IMR-90 (cell line): ENCODE results near the gene CLDN9. TPM values are rescaled to one million over a fixed set of nuclear protein-coding genes. Genes with fewer than 3 reads are reported as not detected.

Experiments used
- ATAC-seq: fragments of 200-7000 bp; cut with Tn5 transposase; 2 replicates; pipeline ENCODE4 v1.9.1; 2020; ENCODE audit warnings: low read depth, mild to moderate bottlenecking, moderate library complexity
- BruUV-seq: library from RNA; stranded (reverse); fragments of 400-500 nt; replicated peaks from 2 replicates; lab custom pipeline; 2021; lab: Mats Ljungman, UMichigan
- CTCF ChIA-PET: fragments of 300-600 bp; formaldehyde crosslinking; extraction: SDS; loops from one replicate; lab custom pipeline; 2021; ENCODE audit warnings: antibody characterized with exemption; lab: Yijun Ruan, JAX
- POLR2A ChIA-PET: fragments of 300-600 bp; sonication (Branson Sonifier 250); formaldehyde crosslinking; loops from one replicate; lab custom pipeline; 2022; ENCODE audit warnings: antibody characterized with exemption; ENCODE audit not compliant: unreplicated experiment; lab: Charles Lee
- DNase-seq: peaks from one replicate; pipeline ENCODE4 v3.0.0; 2013
- H2AFZ ChIP-seq: replicated peaks from 2 replicates; pipeline ENCODE3; 2013; ENCODE audit warnings: low read length, mild to moderate bottlenecking; ENCODE audit not compliant: poor library complexity
- H2AK5ac ChIP-seq: 2 replicates; pipeline ENCODE4 v1.6.1; 2013; ENCODE audit warnings: low read depth, low read length, inconsistent platforms
- H2AK9ac ChIP-seq: replicated peaks from 2 replicates; pipeline ENCODE3; 2013; ENCODE audit warnings: mild to moderate bottlenecking, low read depth, low read length, moderate library complexity; ENCODE audit not compliant: poor library complexity
- H2BK120ac ChIP-seq: 2 replicates; pipeline ENCODE4 v1.6.1; 2013; ENCODE audit warnings: low read depth, low read length, inconsistent platforms
- H2BK15ac ChIP-seq: 3 replicates; pipeline ENCODE4 v1.6.1; 2013; ENCODE audit warnings: low read depth, low read length, inconsistent platforms
- H2BK20ac ChIP-seq: 2 replicates; pipeline ENCODE4 v1.6.1; 2013; ENCODE audit warnings: low read depth, mild to moderate bottlenecking, inconsistent platforms, low read length, moderate library complexity
- H2BK5ac ChIP-seq: 2 replicates; pipeline ENCODE4 v1.6.1; 2013; ENCODE audit warnings: mild to moderate bottlenecking, low read depth, low read length, inconsistent platforms; ENCODE audit not compliant: poor library complexity, severe bottlenecking
- H3K14ac ChIP-seq: replicated peaks from 2 replicates; pipeline ENCODE4 v1.6.1; 2013; ENCODE audit warnings: low read depth, low read length, inconsistent platforms
- H3K18ac ChIP-seq: 2 replicates; pipeline ENCODE4 v1.6.1; 2013; ENCODE audit warnings: low read depth, low read length, control low read depth
- H3K23ac ChIP-seq: 2 replicates; pipeline ENCODE4 v1.6.1; 2013; ENCODE audit warnings: low read depth, low read length, inconsistent platforms
- H3K27ac ChIP-seq: 2 replicates; pipeline ENCODE4 v1.5.1; 2013; ENCODE audit warnings: mild to moderate bottlenecking, control low read depth, low read length; ENCODE audit not compliant: insufficient read depth
- H3K27me3 ChIP-seq: 2 replicates; pipeline ENCODE4 v1.6.1; 2013; ENCODE audit warnings: low read length; ENCODE audit not compliant: control insufficient read depth, insufficient read depth
- H3K36me3 ChIP-seq: 2 replicates; pipeline ENCODE4 v1.6.1; 2013; ENCODE audit warnings: low read length, mixed read lengths; ENCODE audit not compliant: control insufficient read depth, insufficient read depth
- H3K4ac ChIP-seq: 2 replicates; pipeline ENCODE4 v1.6.1; 2013; ENCODE audit warnings: low read depth, low read length, inconsistent platforms
- H3K4me1 ChIP-seq: 2 replicates; pipeline ENCODE4 v1.6.1; 2013; ENCODE audit warnings: low read length, mixed read lengths; ENCODE audit not compliant: control insufficient read depth, insufficient read depth
- H3K4me2 ChIP-seq: 2 replicates; pipeline ENCODE4 v1.6.1; 2013; ENCODE audit warnings: low read depth, mild to moderate bottlenecking, control low read depth, low read length, moderate library complexity
- H3K4me3 ChIP-seq: 2 replicates; pipeline ENCODE4 v1.5.1; 2013; ENCODE audit warnings: low read depth, mild to moderate bottlenecking, control low read depth, low read length, moderate library complexity; ENCODE audit not compliant: insufficient read depth
- H3K56ac ChIP-seq: 2 replicates; pipeline ENCODE4 v1.6.1; 2013; ENCODE audit warnings: low read length, inconsistent platforms; ENCODE audit not compliant: insufficient read depth; ENCODE audit errors: extremely low read depth
- H3K79me1 ChIP-seq, 2 experiments: 2 replicates each; pipeline ENCODE4 v1.6.1; 2013; ENCODE audit warnings: low read length in 2 of 2, inconsistent platforms in 1 of 2, low read depth in 1 of 2
- H3K9ac ChIP-seq: 2 replicates; pipeline ENCODE4 v1.6.1; 2013; ENCODE audit warnings: low read depth, low read length, control low read depth
- H3K9me1 ChIP-seq: 2 replicates; pipeline ENCODE4 v1.6.1; 2013; ENCODE audit warnings: low read length, inconsistent platforms; ENCODE audit not compliant: insufficient read depth
- H3K9me3 ChIP-seq: 2 replicates; pipeline ENCODE4 v1.6.1; 2013; ENCODE audit warnings: low read length; ENCODE audit not compliant: control insufficient read depth, insufficient read depth
- H4K20me1 ChIP-seq: 2 replicates; pipeline ENCODE4 v1.6.1; 2013; ENCODE audit warnings: low read length, inconsistent platforms; ENCODE audit not compliant: insufficient read depth
- H4K5ac ChIP-seq: 2 replicates; pipeline ENCODE4 v1.6.1; 2013; ENCODE audit warnings: mild to moderate bottlenecking, low read depth, low read length, control low read depth
- H4K8ac ChIP-seq, 2 experiments: 2 replicates each; pipeline ENCODE4 v1.6.1; 2013; ENCODE audit warnings: low read depth in 2 of 2, low read length in 2 of 2, control low read depth in 1 of 2, inconsistent platforms in 1 of 2
- H4K91ac ChIP-seq: 2 replicates; pipeline ENCODE4 v1.6.1; 2013; ENCODE audit warnings: low read depth, low read length, inconsistent platforms; ENCODE audit not compliant: insufficient read depth
- BHLHE40 ChIP-seq: fragments of 150-350 bp; IDR thresholded peaks from 2 replicates; pipeline ENCODE4 v1.6.1; 2016; ENCODE audit warnings: mild to moderate bottlenecking, low read depth, low read length
- CEBPB ChIP-seq: IDR thresholded peaks from 2 replicates; pipeline ENCODE4 v1.6.1; 2012; ENCODE audit warnings: low read depth, low read length, improper control_type of control experiment
- CHD1 ChIP-seq: IDR thresholded peaks from 2 replicates; pipeline ENCODE4 v1.6.1; 2012; ENCODE audit warnings: low read depth, low read length, improper control_type of control experiment
- CTCF ChIP-seq: conservative IDR thresholded peaks from 2 replicates; pipeline ENCODE4 v1.5.1; 2012; ENCODE audit warnings: mild to moderate bottlenecking, low read depth, low read length, improper control_type of control experiment
- ELK1 ChIP-seq: fragments of 150-350 bp; IDR thresholded peaks from 2 replicates; pipeline ENCODE4 v1.6.1; 2016; ENCODE audit warnings: low read depth, mild to moderate bottlenecking, low read length, moderate library complexity, borderline replicate concordance
- FOS ChIP-seq: fragments of 150-350 bp; IDR thresholded peaks from 2 replicates; pipeline ENCODE4 v1.6.1; 2016; ENCODE audit warnings: low read depth, low read length
- MAFK ChIP-seq: IDR thresholded peaks from 2 replicates; pipeline ENCODE4 v1.6.1; 2012; ENCODE audit warnings: low read depth, low read length, improper control_type of control experiment
- MAZ ChIP-seq: IDR thresholded peaks from 2 replicates; pipeline ENCODE4 v1.6.1; 2012; ENCODE audit warnings: low read depth, mild to moderate bottlenecking, low read length, improper control_type of control experiment, moderate library complexity, borderline replicate concordance
- MXI1 ChIP-seq: IDR thresholded peaks from 2 replicates; pipeline ENCODE4 v1.6.1; 2012; ENCODE audit warnings: low read depth, mild to moderate bottlenecking, low read length, moderate library complexity, borderline replicate concordance
- NFE2L2 ChIP-seq: fragments of 150-350 bp; IDR thresholded peaks from 2 replicates; pipeline ENCODE4 v1.6.1; 2016; ENCODE audit warnings: low read depth, mild to moderate bottlenecking, low read length
- POLR2A ChIP-seq: IDR thresholded peaks from 2 replicates; pipeline ENCODE4 v1.6.1; 2012; ENCODE audit warnings: mild to moderate bottlenecking, low read depth, low read length
- RAD21 ChIP-seq: IDR thresholded peaks from 2 replicates; pipeline ENCODE4 v1.6.1; 2012; ENCODE audit warnings: low read length, improper control_type of control experiment
- RCOR1 ChIP-seq: IDR thresholded peaks from 2 replicates; pipeline ENCODE4 v1.6.1; 2012; ENCODE audit warnings: mild to moderate bottlenecking, low read length, improper control_type of control experiment; ENCODE audit not compliant: insufficient replicate concordance
- RFX5 ChIP-seq: IDR thresholded peaks from 2 replicates; pipeline ENCODE4 v1.8.0; 2012; ENCODE audit warnings: low read depth, mild to moderate bottlenecking, low read length, moderate library complexity
- SMC3 ChIP-seq: fragments of 150-350 bp; IDR thresholded peaks from 2 replicates; pipeline ENCODE4 v1.6.1; 2016; ENCODE audit warnings: low read depth, mild to moderate bottlenecking, antibody characterized with exemption, low read length, moderate library complexity
- USF2 ChIP-seq: fragments of 150-350 bp; IDR thresholded peaks from 2 replicates; pipeline ENCODE4 v1.6.1; 2017; ENCODE audit warnings: mild to moderate bottlenecking, antibody characterized with exemption, low read length, low read depth
- WGBS, 2 experiments: methylation state at CpG; one replicate each; pipeline versions ENCODE4 v1.1.5 to v1.1.7; 2013; ENCODE audit warnings: missing lambda C conversion rate in 2 of 2; ENCODE audit not compliant: insufficient read length in 1 of 2; ENCODE audit errors: extremely low coverage in 2 of 2; 5-methylcytosine and 5-hydroxymethylcytosine counted together
- dilution Hi-C: fragments of 300-500 bp; cut with HindIII; formaldehyde crosslinking; loops from one replicate; pipeline ENCODE4 v1.14.3; 2018; ENCODE audit warnings: low sequenced_read_pairs; ENCODE audit not compliant: unreplicated experiment
- in situ Hi-C: fragments of 300-500 bp; cut with MboI; formaldehyde crosslinking; loops from 3 replicates; pipeline ENCODE4 v1.14.3; 2019; ENCODE audit warnings: low sequenced_read_pairs, inconsistent platforms, mixed read lengths
- intact Hi-C: fragments of 100-400 bp; cut with micrococcal nuclease; formaldehyde crosslinking; loops from 2 replicates; pipeline ENCODE4 v1.10.0; 2022
- polyA plus RNA-seq, 3 experiments: library from polyadenylated mRNA; depleted of rRNA; stranded (reverse); fragments of >200 nt; gene quantifications; 2 replicates each; pipeline ENCODE4 v1.2.3, GENCODE V29; 2012; ENCODE audit warnings: low replicate concordance in 1 of 3
- total RNA-seq: library from RNA; depleted of rRNA; stranded (reverse); fragments of >200 nt; gene quantifications from 2 replicates; pipeline ENCODE4 v1.2.3, GENCODE V29; 2012

The CLDN9 gene
- total and polyA plus RNA-seq, 2 of the 4 experiments (the other 2 are of a cell fraction): 0.05 TPM; not detected in 1

- Histone ChIP-seq H3K4me1 (peaks cover 2% of the 10 kb centered on the region; the same call in 1 of the 2 replicates), H4K91ac (no peak overlapping the region), H2BK20ac (no peak overlapping the region), H2AK9ac (no peak overlapping the region), H3K56ac (no peak overlapping the region), H3K27me3 (peaks cover 21% of the 10 kb centered on the region), H3K9me3 (no peaks in the 10 kb centered on the region), H3K36me3 (no peaks in the 10 kb centered on the region), H3K27ac (no peak overlapping the region), H4K8ac (no peak overlapping the region), H2BK15ac (no peak overlapping the region), H3K4ac (no peak overlapping the region), H3K9ac (no peak overlapping the region), H3K9me1 (0 out of 2 replicates have a peak, but pooled peaks cover 2% of the 10 kb centered on the region), H3K4me3 (no peak overlapping the region), H3K79me1 (no peaks in the 10 kb centered on the region), H2BK120ac (no peak overlapping the region), H2AFZ (no peak overlapping the region), H4K20me1 (no peaks in the 10 kb centered on the region), H2AK5ac (no peak overlapping the region), H3K23ac (no peak overlapping the region), H3K4me2 (no peak overlapping the region), H4K5ac (no peak overlapping the region), H3K18ac (no peak overlapping the region), H3K14ac (no peak overlapping the region), H2BK5ac (no peak overlapping the region)
- DNase-seq: no peak
- CTCF ChIA-PET: interaction anchor here (0.6 to 0.7 kb wide), 2 partner anchors 15 to 1324 kb away, joined by 3 read pairs; no protein-coding TSS in a partner anchor
- intact Hi-C loops (no loop called here), in situ Hi-C loops (no loop called here), dilution Hi-C loops (no loop called here)
- POLR2A ChIA-PET: no interaction called here
- no TSS peak for BruUV-seq
- no peak for TF ChIP-seq RFX5
- no peak for TF ChIP-seq MAFK
- no peak for TF ChIP-seq RAD21
- TF ChIP-seq MXI1: no peak
- TF ChIP-seq BHLHE40: no peak
- TF ChIP-seq FOS: no peak
- no peak for TF ChIP-seq RCOR1
- TF ChIP-seq CHD1: no peak
- TF ChIP-seq MAZ: no peak
- TF ChIP-seq CTCF: no peak
- TF ChIP-seq ELK1: no peak
- no peak for TF ChIP-seq POLR2A
- no peak for TF ChIP-seq CEBPB
- TF ChIP-seq USF2: no peak
- no peak for TF ChIP-seq SMC3
- no peak for TF ChIP-seq NFE2L2
- 77% methylated on average over 3 of the region's 17 CpGs; no CpG with 5 or more reads in 1 of the 2 experiments for WGBS, 2 experiments
- no peak for ATAC-seq
These were observed 26.0 kb upstream of the CLDN9 start for GRCh38 chr16:2986623-2987188.
